Hepatic stellate cell (primary cell): ENCODE results near the gene RPP25L.

Experiments
- DNase-seq: peaks from one replicate; pipeline ENCODE4 v3.0.0; 2011; ENCODE audit warnings: low spot score

RPP25L gene

DNA sequence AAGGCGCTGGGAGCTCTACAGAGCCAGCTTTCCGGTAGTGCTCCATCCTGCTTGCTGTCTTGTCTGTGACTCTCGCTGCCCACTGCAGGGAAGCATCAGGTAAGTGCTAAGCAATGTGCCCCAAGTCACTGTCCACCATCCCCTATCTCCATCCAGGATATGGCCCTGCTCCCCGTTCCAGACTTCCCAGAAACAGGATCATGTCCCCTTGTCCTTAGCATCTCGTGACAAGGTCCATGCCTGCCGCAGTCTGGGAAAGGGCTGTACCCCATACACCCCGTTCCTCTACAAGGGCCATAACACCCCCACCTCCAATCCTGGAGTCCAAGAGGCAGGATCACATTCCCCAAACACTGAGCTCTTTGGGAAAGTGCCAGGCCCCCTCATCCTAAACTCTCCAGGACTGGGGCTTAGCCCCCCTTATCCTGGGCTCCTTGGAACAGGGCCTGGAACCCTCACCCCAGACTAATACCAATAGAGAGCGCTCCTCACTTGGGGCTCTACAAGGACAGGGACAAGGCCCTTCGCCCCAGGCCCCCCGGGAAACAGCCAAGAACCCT is 566 bp downstream of the RPP25L start:
- no peak for DNase-seq

DNA sequence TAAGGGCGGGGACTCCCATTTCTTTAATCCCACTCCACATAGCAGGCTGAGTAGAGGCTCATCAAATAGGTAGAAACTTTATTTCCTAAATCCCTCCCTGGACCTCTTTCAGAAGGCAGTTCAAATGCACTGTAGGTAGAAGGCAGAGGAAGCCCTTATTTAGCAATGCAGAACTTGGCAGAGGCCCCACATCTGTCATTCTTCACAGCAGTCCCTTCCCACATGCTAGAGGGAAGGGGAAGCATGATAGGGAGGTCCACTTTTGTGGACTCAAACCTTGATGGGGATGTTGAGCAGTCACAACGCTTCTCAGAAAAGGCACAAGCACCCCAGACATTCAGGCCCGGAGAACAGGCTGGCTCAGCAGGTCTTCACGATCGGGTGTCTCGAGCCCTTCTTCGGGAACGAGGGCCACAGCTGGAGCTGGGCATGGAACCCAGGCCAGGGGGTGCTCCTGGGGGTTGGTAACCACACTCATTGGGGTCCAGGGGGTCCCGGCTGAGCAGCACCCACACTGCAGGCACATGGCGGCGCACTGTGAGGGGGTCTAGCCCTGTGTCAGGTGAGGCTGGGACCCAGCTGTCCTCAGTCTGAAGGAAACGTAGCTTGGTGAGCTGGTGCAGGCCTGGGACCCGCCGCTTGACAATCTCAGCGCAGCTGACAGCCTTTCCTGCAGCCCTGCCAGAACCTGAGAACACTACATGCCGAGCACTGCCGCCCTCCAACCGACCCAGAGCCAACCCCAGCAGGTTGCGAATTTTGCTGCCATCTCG is 1.3 kb downstream of the RPP25L start:
- no peak for DNase-seq

DNA sequence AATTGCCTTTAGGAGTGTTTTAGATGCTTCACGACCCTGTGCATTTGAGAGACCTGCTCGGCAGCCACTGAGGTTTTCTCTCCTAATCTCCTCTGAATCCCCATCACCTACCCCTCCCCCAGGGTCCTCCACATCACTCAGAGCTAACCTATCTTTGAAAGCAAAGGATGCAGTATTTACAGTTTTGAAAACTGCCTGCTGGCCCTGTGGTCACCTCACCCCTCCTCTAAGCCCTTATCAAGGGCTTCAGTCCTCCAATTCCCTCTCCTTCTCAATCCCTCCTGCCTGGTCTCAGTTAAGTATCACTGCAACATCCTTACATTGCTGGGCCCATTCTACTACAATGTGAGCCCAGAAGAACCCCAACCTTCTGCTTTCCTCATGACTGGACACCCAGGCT is 4.6 kb downstream of the RPP25L start:
- no peak for DNase-seq

DNA sequence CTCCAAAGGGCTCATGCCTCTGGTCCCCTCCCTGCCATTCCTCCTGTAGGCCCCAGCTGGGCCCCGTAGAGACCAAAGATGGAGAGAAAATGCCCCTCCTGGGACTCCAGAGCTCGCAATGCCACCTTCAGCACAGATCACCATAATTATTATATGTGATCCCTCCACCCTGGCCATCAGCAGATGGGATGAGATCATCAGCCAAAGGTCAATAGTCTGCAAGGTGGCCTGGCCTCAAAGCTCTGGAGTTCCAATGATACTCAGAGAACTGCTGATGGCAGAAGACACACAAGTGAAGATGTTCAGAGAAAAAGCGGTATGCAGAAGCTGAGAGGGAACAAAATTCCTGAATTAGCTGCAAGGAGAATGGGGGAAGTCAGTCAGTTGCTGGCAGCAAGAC is 5.0 kb downstream of the RPP25L start:
- no peak for DNase-seq

DNA sequence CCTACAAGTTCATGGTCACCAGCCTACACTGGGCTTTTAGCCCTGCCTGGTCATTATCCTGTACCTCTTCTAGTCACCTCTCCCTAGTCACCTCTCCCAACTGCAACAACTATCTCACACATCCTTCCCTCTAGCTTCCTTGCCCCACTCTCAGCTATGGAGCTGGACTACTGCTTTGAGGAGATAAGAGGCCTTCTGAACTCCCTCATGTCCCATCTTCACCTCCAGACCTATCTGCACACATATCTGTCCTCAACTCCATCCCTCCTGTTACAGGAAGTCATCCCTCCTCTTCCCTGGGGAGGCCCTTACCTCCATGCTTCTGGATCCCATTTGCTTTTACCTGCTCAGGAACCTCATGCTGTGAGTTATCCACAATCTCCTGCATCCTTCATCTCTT is 5.7 kb downstream of the RPP25L start:
- no peak for DNase-seq

DNA sequence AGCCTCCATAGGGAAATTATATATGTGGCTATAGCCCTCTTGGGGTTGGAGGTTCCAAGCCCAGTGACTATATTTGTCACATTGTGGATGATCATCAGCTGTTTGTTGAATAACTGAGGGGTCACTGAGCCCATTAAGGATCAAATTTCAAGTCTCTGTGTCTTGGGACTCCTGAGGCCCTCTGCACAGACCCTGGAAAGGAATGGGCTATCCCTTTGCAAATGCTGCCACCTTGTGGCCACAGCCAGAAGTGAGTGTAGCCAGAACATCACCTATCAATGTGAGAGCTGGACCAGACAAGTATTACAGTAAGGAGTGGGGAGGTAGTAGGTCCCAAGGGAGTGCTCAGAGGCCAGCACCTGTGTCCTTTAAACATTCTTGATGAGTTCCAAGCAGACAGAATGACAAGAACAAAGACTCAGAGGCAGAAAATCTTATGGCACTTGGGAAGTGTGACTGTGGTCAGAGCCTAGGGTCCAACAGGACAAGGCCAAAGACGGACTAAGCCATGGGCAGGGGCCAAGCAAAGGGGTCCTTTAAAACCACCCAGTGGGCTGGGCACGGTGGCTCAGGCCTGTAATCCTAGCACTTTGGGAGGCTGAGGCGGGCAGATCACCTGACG is 8.2 kb downstream of the RPP25L start:
- peak; percentile 87 for DNase-seq

DNA sequence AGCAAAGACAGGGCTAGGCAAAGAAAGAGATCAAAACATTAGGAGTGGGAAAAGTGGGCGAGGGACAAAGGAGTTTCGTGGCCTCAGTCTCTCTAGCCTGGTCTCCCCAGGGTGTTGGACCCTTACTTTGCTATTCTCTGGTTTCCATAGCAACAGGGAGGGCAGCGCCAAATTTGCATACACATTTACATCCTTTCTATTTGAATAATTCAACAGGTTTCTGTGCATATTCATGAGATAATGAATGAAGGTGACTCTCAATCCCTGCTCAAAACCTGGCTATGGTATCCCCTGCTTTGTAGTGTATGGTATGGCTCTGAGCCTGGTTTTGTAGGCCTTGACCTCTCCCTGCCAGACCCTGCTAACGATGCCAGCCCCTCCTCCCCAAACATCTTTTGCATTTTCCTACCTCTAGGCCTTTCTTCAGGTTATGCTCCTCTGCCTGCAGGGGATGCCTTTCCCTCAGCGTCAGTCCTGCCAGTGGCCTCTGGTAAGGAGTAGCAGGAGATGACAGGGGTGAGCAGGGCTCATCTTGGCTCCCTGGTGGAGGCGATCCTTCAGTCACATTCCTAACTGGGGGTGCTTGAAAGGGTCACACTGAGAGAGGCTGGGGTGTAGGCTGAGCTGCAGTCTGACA is 9.8 kb downstream of the RPP25L start:
- no peak for DNase-seq

DNA sequence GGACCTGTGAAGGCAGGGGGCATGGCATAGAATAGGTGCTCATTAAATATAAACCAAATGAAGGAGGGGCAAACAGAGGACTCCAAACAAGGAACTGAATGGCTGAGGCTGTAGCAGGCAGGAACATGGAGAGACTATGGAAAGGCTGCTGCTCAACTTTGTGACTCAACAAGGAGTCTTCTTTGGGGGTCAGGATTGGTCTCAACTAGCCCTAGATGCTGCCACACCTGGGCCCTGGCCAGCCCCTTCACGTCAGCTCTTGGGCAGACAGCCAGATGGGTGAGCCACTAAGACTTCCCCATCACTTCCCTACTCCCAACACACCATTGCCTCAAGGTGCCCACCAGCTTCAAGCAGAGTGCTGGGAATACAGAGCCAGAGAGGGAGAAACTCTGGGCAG is 11.0 kb downstream of the RPP25L start:
- no peak for DNase-seq

DNA sequence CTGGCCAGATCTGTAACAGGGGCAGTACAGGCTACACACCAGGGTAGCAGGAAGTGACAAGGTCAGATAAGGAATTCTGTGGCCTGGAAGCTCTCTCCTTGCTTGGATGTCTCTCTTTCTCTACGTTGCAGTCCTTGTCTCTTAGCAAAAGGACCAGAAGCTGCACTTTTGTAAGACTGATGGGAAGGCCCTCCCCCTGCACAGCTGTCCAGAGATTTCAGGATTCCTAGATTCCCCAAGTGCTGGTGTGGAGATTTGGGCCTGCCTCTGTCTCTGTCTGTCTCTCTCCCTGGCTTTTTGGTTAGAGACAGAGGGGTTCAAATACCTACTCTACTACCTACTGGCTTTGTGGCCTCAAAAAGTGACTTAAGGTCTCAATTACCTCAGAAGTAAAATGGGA is 12.4 kb downstream of the RPP25L start:
- no peak for DNase-seq

DNA sequence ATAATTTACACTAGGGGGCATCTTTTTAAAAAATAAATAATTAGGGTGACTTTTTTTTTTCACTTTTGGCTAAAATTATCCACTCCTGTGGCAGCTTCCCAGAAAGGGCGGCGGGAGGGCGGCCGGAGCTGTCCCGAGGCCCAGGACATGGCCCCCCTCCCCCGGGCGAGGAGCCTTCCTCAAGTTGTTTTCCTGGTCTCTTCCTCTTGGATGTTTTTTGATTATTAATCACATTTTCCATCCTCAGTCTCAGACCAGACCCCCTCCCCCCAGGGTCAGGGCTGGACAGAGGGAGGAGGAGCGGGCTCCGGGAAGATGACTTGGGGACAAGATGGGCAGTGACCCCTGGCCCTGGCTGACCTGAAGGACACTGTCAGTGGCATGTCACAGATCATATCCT is 17.7 kb downstream of the RPP25L start:
- no peak for DNase-seq

DNA sequence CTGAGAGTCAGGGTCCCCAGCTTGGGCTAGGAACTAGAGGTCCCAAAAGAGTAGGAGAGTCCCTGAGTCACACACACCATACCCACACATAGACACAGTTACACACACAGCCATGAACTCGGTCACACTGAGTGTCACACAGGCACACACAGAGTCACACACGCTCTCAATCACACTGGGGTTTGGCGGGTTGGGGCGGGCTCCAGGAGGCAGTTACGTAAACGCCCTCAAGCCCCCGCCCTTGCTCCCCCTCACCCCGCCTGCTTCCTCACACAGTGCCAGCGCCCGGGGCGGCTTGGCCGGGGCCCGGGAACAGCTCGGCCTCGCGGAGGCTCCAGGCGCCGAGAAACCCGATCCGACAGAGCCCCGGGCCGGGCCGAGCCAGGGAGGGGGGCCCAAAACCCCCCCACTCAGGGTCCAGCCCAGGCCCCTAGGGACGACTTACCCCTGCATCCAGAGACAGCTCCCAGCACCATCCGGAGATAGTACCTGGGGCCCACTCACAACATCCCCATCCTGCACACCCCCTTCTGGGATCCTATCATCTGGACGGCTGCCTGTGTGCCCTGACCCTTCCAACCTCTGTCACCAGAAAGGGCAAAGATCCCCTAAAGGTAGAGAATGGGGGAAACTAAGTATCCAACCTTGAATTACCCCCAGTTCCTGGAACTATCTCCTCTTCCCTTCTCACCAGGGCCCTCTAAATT is 18.8 kb downstream of the RPP25L start:
- no peak for DNase-seq

DNA sequence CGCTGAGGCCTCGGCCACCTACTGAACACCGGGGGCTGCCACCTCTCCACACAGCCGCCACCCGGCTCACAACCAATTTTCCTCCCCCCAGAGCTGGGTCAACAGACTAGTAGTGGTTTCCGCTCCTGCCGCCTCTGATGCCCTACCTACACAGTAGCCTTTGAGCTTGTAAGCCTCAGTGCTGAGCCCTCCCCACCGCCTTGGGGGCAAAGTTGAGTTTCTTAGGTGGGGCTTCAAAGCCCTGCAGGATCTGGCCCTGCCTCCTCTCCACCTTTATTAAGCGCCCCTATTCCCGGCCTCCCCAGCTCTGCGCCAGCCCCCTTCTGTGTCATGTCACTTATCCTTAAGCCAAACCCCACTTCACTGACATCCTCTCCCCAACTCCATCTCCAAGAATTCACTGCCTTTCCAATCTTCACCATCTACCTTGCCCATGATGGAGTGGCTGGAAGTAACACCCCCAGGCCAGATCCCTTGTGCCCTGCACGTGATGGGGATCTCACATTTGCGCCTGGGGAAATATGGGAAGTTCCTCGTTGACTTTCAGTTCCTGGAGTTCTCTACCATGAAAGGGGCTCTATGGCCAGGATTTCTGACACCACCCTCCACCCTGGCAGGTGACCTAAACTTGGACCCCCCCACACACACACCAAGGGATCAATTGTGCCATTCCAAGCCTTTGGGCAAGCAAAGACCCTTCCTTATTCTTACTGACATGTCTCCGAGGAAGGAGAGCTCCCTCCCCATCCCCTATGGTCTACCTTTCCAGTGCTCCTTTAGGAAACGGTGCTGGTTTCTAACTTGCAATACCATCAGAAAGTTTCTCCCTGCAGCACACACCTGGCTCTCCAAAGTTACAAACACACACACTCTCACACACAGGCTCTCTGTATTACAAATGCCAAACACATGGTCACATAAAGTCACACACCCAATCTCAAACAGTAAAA is 19.7 kb downstream of the RPP25L start:
- no peak for DNase-seq

DNA sequence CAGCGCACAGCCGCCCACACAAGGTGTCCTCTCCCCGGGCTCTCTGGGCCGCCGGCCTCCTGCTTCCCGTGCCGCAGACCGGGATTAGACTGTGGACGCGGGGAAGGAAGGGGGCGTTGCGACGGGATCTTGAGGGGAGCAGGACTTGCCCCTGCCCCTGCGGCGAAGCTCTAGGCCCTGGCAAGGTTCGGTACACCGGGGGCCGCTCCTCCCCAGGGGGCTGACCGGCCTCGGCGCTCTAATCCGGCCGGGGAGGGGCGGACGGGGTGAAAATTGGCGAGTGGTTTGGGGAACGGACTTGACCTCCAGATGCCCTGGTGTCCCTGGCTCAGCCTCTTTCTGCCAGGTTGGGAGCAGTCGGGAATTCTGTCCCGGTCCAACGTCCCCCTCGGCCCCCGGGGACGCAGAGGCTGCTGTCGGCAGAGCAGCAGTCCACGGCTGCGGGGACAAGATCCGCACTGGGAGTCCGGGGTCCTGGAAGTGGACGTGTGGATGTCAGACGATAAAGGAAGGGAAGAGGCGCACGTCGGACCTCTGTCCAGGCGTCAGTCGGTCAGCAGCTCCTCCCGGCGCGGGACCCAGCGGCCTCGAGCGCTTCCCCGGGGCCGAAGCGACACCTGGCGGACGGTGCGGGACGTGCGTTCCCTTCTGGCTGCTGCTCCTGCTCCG is 20.5 kb downstream of the RPP25L start:
- DNase-seq, result peak; percentile 90

DNA sequence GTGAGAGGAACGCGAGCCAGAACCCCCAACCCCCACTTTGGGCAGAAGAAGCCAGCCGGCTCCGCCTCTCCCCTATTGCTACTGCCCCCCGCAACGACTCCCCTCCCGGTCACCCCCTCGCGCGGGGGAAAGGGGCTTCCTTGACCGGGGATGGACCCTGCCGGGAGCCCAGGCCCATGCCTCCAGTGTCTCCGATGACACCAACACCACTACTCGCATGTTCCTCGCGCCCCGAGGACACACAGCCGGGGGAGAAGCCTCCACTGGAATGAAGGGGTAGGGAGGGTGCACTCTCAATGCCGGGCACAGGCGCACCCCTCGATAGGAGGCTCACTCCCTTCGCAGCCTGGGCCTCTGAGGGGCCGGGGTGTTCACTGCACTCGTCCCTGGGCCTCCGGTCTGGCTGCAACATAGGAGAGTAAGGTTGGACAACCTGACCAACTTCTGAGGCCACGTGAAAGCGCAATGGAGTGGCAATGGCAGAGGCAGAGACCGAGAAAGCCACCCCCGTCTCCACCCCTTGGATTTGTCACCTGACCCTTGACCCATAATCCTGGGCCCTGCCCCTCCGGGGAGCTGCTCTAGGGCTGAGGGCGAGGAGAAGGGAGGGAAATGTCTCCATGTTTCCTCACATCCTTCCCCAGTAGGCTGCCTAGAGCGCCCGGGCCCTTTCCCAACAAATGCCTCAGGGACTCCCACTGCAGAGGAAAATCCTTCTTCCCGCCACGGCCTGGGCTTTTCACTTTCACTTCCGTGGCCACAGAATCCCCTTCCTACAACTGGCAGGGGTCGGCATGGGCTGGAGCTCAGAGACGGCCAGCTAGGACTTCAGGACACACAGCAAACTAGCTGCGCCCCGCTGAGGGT is 21.3 kb downstream of the RPP25L start:
- DNase-seq, result peak; percentile 50

DNA sequence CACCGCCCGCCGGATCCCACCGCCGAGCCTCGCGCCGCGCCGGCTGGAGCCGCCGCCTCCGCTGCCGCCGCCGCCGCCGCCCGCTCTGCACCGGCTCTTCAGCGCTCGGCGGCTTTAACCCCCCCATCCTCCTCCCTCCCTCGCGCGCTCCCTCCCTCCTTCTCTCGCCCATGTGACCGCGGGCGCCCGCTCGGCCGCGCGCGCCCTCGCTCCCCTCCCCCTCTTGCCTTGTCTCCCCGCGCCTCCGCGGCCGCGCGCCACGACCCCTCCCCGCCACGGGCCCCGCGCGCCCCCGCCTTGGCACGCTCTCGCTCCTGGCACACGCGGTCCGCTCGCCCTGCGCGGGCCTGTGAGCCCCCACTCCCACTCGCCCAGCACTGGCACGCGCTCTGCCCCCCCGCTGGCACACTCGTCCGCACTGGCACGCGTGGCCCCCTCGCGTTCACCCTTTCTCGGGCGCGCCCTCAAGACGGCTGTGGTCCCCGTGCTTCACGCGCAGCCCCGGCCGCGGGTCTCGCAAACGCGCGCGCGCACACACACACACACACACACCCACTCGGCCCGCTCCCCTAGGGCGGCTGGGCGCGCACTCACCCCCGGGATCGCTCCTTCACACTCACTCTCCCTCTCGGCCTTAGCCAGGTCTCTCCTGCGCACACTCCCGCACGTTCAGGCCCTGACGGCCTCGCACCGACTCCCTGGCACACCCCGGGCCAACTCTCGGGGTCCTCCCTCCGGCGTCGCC is 22.1 kb downstream of the RPP25L start, which contains the start of gene CNTFR:
Gene CNTFR, minus strand, starts transcription at position 89 of the 745 bp plus-strand sequence. CDS start 20,743 bp downstream, outside the sequence.
- no peak for DNase-seq

DNA sequence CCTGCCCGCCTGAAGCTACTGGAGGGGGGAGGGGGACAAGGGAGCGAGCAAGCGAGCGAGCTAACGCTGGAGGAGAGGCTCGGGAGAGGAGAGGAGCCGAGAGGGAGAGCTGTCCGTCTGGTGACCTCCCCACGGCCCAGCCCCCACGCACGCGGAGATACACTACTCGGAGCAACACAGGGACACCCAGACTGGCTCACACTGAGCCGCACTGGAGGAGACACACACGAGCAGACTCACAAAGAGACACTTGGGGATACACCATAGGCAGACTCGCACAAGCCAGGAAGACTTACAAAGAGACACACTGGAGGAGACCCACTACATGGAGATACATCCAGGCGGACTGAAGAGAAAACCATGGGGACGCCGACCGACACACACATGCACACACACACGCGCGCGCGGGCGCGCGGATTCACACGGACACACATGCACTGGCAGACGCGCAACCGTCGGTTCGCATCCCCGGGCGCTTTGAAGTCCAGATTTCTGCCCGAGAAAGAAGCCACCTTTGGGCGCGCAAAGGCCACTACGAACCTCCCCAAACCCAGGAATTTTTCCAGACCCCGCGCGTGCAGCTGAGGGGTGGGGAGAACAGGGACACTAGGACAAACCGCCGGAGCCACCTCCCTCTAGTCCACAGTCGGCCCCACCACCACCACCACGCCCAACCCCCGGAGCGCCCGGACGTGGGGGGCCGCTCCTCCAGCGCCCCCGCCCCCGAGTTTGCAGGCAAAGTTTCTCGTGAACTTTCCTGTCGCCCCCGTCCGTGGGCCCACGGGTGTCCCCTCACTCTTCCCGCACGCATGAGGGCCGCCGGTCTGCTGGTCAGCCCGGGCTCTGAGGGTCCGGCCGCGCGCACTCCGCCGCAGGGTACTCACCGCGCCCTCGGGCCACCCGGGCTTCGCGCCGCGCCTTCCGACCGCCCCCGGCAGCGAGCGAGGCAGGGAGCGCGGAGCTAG is 22.9 kb downstream of the RPP25L start:
- no peak for DNase-seq

DNA sequence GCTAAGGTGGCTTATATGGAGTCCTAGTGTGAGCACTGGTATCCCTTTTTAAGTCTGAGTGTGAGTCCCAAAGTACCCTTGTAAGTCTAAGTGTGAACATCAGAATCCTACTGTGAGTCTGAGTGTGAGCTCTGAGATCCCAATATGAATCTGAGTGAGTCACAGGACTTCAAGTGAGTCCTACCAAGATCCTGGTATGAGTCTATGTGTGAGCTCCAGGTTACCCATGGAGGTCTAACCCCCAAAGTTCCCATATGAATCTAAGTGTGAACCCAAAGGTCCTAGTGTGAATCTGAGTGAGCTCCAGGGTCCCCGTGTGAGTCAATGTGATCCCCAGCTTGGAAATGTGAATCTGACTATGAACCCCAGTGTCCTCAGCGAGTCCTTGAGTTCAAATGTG is 24.6 kb downstream of the RPP25L start:
- no peak for DNase-seq
